GM10266 (cell line): ENCODE measurements around the gene C1QA.

ENCODE experiments used
- DNase-seq: peaks from one replicate; pipeline ENCODE4 v3.0.0; 2012; ENCODE audit errors: extremely low spot score
- CTCF ChIP-seq: IDR thresholded peaks from 2 replicates; pipeline ENCODE4 v1.5.1; 2012; ENCODE audit warnings: mild to moderate bottlenecking, low read depth; ENCODE audit not compliant: control insufficient read depth, insufficient read depth; ENCODE audit errors: missing control alignments

Gene C1QA

GRCh38 chr1:22600817-22601605 lies 35.4 kb upstream of the C1QA start:
- DNase-seq, result no peak
- no peak for TF ChIP-seq CTCF

GRCh38 chr1:22601610-22602009 lies 34.8 kb upstream of the C1QA start:
- no peak for TF ChIP-seq CTCF
- DNase-seq, result no peak

GRCh38 chr1:22602060-22602740 lies 34.2 kb upstream of the C1QA start:
- DNase-seq, result no peak
- TF ChIP-seq CTCF, result no peak

- no peak for DNase-seq
- no peak for TF ChIP-seq CTCF
Measured at GRCh38 chr1:22606161-22606560, 30.3 kb upstream of the C1QA start.

- no peak for TF ChIP-seq CTCF
- DNase-seq, result no peak
Measured at GRCh38 chr1:22607154-22607553, 29.3 kb upstream of the C1QA start.

- no peak for TF ChIP-seq CTCF
- DNase-seq, result no peak
Measured at GRCh38 chr1:22608361-22608760, 28.1 kb upstream of the C1QA start.

GRCh38 chr1:22609291-22609690 lies 27.1 kb upstream of the C1QA start:
- no peak for DNase-seq
- TF ChIP-seq CTCF, result no peak
